GM20431 (cell line): Measurements from ENCODE around the gene BTK.

ENCODE experiments used
- in situ Hi-C: fragments of 300-500 bp; cut with MseI, MboI; formaldehyde crosslinking; loops from one replicate; pipeline ENCODE4 v1.15.0; 2020; ENCODE audit warnings: low sequenced_read_pairs; ENCODE audit not compliant: unreplicated experiment

BTK gene

GRCh38 chrX:101395789-101396188 is 9.8 kb upstream of the BTK start:
- in situ Hi-C loops: no loop called here

GRCh38 chrX:101394372-101394771 is 8.4 kb upstream of the BTK start:
- in situ Hi-C loops: no loop called here

- in situ Hi-C loops: no loop called here
Measured at GRCh38 chrX:101393530-101394305, 7.7 kb upstream of the BTK start.

GRCh38 chrX:101391831-101392230 is 5.8 kb upstream of the BTK start:
- in situ Hi-C loops: no loop called here

- in situ Hi-C loops: no loop called here
Measured at GRCh38 chrX:101390664-101391525, 4.9 kb upstream of the BTK start, which contains the start of gene RPL36A. Gene RPL36A, plus strand, starts transcription at chrX:101391011. Its CDS starts 33 bp downstream, at chrX:101391044.

GRCh38 chrX:101388604-101389003 is 2.6 kb upstream of the BTK start:
- in situ Hi-C loops: no loop called here

- in situ Hi-C loops: no loop called here
Measured at GRCh38 chrX:101386542-101386885, 523 bp upstream of the BTK start.

- in situ Hi-C loops: no loop called here
Measured at GRCh38 chrX:101385026-101385684, 836 bp downstream of the BTK start.

- in situ Hi-C loops: no loop called here
Measured at GRCh38 chrX:101383679-101384205, 2.2 kb downstream of the BTK start.

- in situ Hi-C loops: no loop called here
Measured at GRCh38 chrX:101377547-101377946, 8.4 kb downstream of the BTK start.

GRCh38 chrX:101370888-101371504 is 15.0 kb downstream of the BTK start:
- in situ Hi-C loops: no loop called here

- in situ Hi-C loops: no loop called here
Measured at GRCh38 chrX:101369687-101370086, 16.3 kb downstream of the BTK start.

GRCh38 chrX:101368800-101369199 is 17.2 kb downstream of the BTK start:
- in situ Hi-C loops: no loop called here

- in situ Hi-C loops: no loop called here
Measured at GRCh38 chrX:101365301-101365795, 20.6 kb downstream of the BTK start.

GRCh38 chrX:101362757-101363156 is 23.2 kb downstream of the BTK start:
- in situ Hi-C loops: no loop called here

- in situ Hi-C loops: no loop called here
Measured at GRCh38 chrX:101362116-101362515, 23.9 kb downstream of the BTK start.

GRCh38 chrX:101360390-101360789 is 25.6 kb downstream of the BTK start:
- in situ Hi-C loops: no loop called here

- in situ Hi-C loops: no loop called here
Measured at GRCh38 chrX:101359966-101360365, 26.0 kb downstream of the BTK start.

- in situ Hi-C loops: no loop called here
Measured at GRCh38 chrX:101357166-101357795, 28.7 kb downstream of the BTK start.

GRCh38 chrX:101349193-101349562 is 36.8 kb downstream of the BTK start:
- in situ Hi-C loops: no loop called here
